Breast epithelium (tissue), 4 donors: ENCODE measurements around the gene DLST. TPM values are rescaled to one million over a fixed set of nuclear protein-coding genes. Genes with fewer than 3 reads are reported as not detected.

Experiments used
- DNase-seq, 2 donors: peaks; one replicate each; pipeline ENCODE4 v3.0.0-alpha.2; 2019; ENCODE audit warnings: low spot score in 2 of 2
- H3K27ac ChIP-seq, 2 donors: fragments of 200-600 bp; sonication (generic) in 1 of 2; one replicate each; pipeline ENCODE4 v1.5.1; 2016 to 2019; ENCODE audit warnings: mild to moderate bottlenecking in 1 of 2
- H3K27me3 ChIP-seq, 2 donors: fragments of 200-600 bp; sonication (generic) in 1 of 2; one replicate each; pipeline versions ENCODE4 v1.5.1 to v1.6.0; 2017 to 2019; ENCODE audit warnings: control low read depth in 1 of 2, mild to moderate bottlenecking in 1 of 2
- H3K36me3 ChIP-seq: fragments of 200-600 bp; one replicate; pipeline ENCODE4 v1.5.1; 2019
- H3K4me1 ChIP-seq, 2 donors: fragments of 200-600 bp; sonication (generic); one replicate each; pipeline ENCODE4 v1.5.1; 2016 to 2019; ENCODE audit warnings: control low read depth in 1 of 2
- H3K4me3 ChIP-seq, 3 donors: fragments of 200-600 bp; sonication (generic); 1 replicate in 2 of 3; 2 replicates in 1 of 3; pipeline ENCODE4 v1.5.1; 2016 to 2019; ENCODE audit warnings: mild to moderate bottlenecking in 3 of 3, moderate library complexity in 2 of 3
- H3K9me3 ChIP-seq, 2 donors: fragments of 200-600 bp; sonication (generic) in 1 of 2; one replicate each; pipeline ENCODE4 v1.5.1; 2016 to 2019; ENCODE audit warnings: control low read depth in 1 of 2
- POLR2A ChIP-seq: fragments of 450-650 bp; IDR thresholded peaks from one replicate; pipeline ENCODE4 v1.6.1; 2016; ENCODE audit warnings: antibody characterized with exemption, mild to moderate bottlenecking, moderate library complexity
- POLR2AphosphoS5 ChIP-seq, 3 donors: sonication (generic); formaldehyde crosslinking; IDR thresholded peaks; one replicate each; pipeline ENCODE4 v1.6.1; 2017; ENCODE audit warnings: antibody characterized with exemption in 3 of 3
- intact Hi-C: fragments of 100-400 bp; cut with DNase I; formaldehyde crosslinking; loops from one replicate; pipeline ENCODE4 v1.15.1; 2023; ENCODE audit warnings: low total_unique reads
- total RNA-seq, 3 donors: library from RNA; depleted of rRNA; stranded (reverse); fragments of >200 nt; gene quantifications; one replicate each; pipeline ENCODE4 v1.1.0, GENCODE V29; 2016
- TF ChIP-seq, protein P1 (sequence below), 3 donors: fragments of 450-650 bp; IDR thresholded peaks; one replicate each; pipeline ENCODE4 v1.5.1; 2016 to 2017; ENCODE audit warnings: antibody characterized with exemption in 3 of 3, mild to moderate bottlenecking in 3 of 3, moderate library complexity in 3 of 3

The DLST gene
- total RNA-seq, 3 donors from 2014 or later, result 73.4 to 104 (median 76.1) TPM

- Histone ChIP-seq H3K36me3 (no peaks in the 10 kb centered on the region), H3K27me3 (no peaks in the 10 kb centered on the region), H3K4me3 (peak overlapping the region in 2 of 3 donors; percentile 3 to 12), H3K4me1 (peaks cover 0 to 5% of the 10 kb centered on the region in 2 donors), H3K27ac (peak overlapping the region; percentile 45 to 72), H3K9me3 (no peaks in the 10 kb centered on the region)
- TF ChIP-seq, protein P1, sequence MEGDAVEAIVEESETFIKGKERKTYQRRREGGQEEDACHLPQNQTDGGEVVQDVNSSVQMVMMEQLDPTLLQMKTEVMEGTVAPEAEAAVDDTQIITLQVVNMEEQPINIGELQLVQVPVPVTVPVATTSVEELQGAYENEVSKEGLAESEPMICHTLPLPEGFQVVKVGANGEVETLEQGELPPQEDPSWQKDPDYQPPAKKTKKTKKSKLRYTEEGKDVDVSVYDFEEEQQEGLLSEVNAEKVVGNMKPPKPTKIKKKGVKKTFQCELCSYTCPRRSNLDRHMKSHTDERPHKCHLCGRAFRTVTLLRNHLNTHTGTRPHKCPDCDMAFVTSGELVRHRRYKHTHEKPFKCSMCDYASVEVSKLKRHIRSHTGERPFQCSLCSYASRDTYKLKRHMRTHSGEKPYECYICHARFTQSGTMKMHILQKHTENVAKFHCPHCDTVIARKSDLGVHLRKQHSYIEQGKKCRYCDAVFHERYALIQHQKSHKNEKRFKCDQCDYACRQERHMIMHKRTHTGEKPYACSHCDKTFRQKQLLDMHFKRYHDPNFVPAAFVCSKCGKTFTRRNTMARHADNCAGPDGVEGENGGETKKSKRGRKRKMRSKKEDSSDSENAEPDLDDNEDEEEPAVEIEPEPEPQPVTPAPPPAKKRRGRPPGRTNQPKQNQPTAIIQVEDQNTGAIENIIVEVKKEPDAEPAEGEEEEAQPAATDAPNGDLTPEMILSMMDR (IDR thresholded peaks at IDR 0.05), result peak in 2 of 3 donors; percentile 5 to 39
- TF ChIP-seq POLR2AphosphoS5 (IDR thresholded peaks at IDR 0.05), result no peak
- intact Hi-C loops, result no loop called here
- DNase-seq, result no peak
These were observed 65.1 kb downstream of the DLST start for GRCh38 chr14:74946659-74947281.

DNA sequence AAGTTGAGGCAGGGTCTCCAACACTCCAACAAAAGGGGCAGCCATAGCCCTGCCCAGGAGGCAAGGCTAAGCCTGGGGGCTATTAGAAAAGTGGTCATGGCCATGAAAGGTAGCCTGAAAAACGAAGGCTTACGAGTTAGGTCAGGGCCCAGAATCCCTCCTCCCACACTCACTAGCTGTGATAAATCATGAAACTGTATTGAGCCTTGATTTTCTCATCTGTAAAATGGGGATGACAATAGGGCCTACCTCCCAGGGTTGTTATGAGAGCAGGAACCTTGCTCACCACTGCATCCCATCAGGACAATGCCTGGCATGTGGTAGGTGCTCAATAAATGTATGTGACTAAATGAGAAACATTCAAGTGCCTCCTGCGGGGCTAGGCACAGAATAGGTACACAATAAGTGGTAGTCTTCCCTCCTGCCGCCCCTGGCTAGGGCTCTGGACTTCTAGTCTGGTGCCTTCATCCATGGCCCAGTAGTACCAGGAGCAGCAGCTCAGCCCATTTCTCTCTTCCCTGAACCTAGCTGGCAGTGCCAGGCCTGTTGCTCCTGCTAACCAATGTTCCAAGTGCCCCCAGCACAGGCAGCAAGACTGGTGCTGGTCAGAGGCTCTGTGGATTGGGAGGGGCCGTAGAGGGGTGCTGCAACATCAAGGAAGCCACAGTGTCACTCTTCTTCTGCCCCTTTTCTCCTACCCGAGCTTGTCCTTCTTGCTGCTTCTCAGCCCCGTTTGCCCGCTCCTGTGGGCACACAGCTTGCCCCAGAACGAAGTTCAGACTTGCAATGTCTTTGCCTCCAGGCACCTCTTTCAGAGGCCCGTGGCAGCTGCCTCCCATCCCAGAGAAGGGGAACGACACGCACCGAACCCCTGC lies 65.9 kb downstream of the DLST start:
- intact Hi-C loops, result no loop called here
- peak overlapping the region; percentile 11 to 72 for H3K27ac ChIP-seq

GRCh38 chr14:74948228-74949175 lies 66.8 kb downstream of the DLST start:
- DNase-seq, result peak in 1 of 2 donors; percentile 2
- TF ChIP-seq POLR2A, result no peak
- intact Hi-C loops, result no loop called here
- Histone ChIP-seq H3K9me3 (no peaks in the 10 kb centered on the region), H3K4me3 (peak overlapping the region in 1 of 3 donors; percentile 8), H3K27me3 (no peaks in the 10 kb centered on the region), H3K27ac (peak overlapping the region; percentile 11 to 68), H3K4me1 (no peaks in the 10 kb centered on the region), H3K36me3 (no peaks in the 10 kb centered on the region)

More for the DNA sequence above, 65.9 kb downstream of the DLST start:
- Histone ChIP-seq H3K9me3 (no peaks in the 10 kb centered on the region), H3K27me3 (no peaks in the 10 kb centered on the region), H3K4me3 (no peak overlapping the region), H3K4me1 (no peaks in the 10 kb centered on the region), H3K36me3 (no peaks in the 10 kb centered on the region)
- TF ChIP-seq POLR2A, result no peak
- no peak for TF ChIP-seq POLR2AphosphoS5 (IDR thresholded peaks at IDR 0.05)
- TF ChIP-seq, protein P1 (IDR thresholded peaks at IDR 0.05), result no peak
- peak in 1 of 2 donors; percentile 28 for DNase-seq

- Histone ChIP-seq H3K36me3 (no peaks in the 10 kb centered on the region), H3K4me3 (no peak overlapping the region), H3K9me3 (no peaks in the 10 kb centered on the region), H3K27me3 (no peaks in the 10 kb centered on the region), H3K27ac (peak overlapping the region in 1 of 2 donors; percentile 68), H3K4me1 (no peaks in the 10 kb centered on the region)
- peak in 1 of 2 donors; percentile 37 for DNase-seq
- intact Hi-C loops, result no loop called here
- no peak for TF ChIP-seq POLR2AphosphoS5 (IDR thresholded peaks at IDR 0.05)
- TF ChIP-seq, protein P1 (IDR thresholded peaks at IDR 0.05), result no peak
- no peak for TF ChIP-seq POLR2A
These were observed 67.5 kb downstream of the DLST start for GRCh38 chr14:74949191-74949601.

- Histone ChIP-seq H3K36me3 (no peaks in the 10 kb centered on the region), H3K9me3 (no peaks in the 10 kb centered on the region), H3K27ac (no peak overlapping the region), H3K4me3 (no peak overlapping the region), H3K4me1 (peaks cover 0 to 6% of the 10 kb centered on the region in 2 donors), H3K27me3 (no peaks in the 10 kb centered on the region)
- TF ChIP-seq POLR2A (no peak), POLR2AphosphoS5 (IDR thresholded peaks at IDR 0.05) (no peak)
- TF ChIP-seq, protein P1 (IDR thresholded peaks at IDR 0.05), result no peak
- no peak for DNase-seq
- intact Hi-C loops, result no loop called here
These were observed 68.3 kb downstream of the DLST start for GRCh38 chr14:74949859-74950573.
